ENCODE measurements around the gene KLHL40. TPM values are rescaled to one million over a fixed set of nuclear protein-coding genes. Genes with fewer than 3 reads are reported as not detected.
A peak's percentile ranks its signal among the peaks of the same experiment; 100 is the strongest.

The KLHL40 gene
- total RNA-seq, 1 experiment from 2014 or later: not detected

GRCh38 chr3:42741796-42742195, 56.5 kb downstream of the KLHL40 start:
- Histone ChIP-seq H2AK5ac (ENCODE audit: insufficient read length, low read length) (no peak overlapping the region), H3K14ac (ENCODE audit: insufficient read depth, low read length) (no peak overlapping the region), H3T11ph (ENCODE audit: low read length) (no peak overlapping the region), H3K4me2 (ENCODE audit: insufficient read depth, insufficient read length, low read length) (no peak overlapping the region), H2BK15ac (ENCODE audit: low read depth, low read length) (no peak overlapping the region), H4K91ac (ENCODE audit: insufficient read length, low read depth, low read length) (no peak overlapping the region), H2BK5ac (ENCODE audit: insufficient read length, low read length) (no peak overlapping the region), H3K23ac (ENCODE audit: insufficient read length, low read depth, low read length) (no peak overlapping the region), H3K4me1 (ENCODE audit: insufficient read depth, low read length) (no peaks in the 10 kb centered on the region), H3K23me2 (ENCODE audit: insufficient read length, low read depth, low read length, poor library complexity, severe bottlenecking) (no peaks in the 10 kb centered on the region), H2AFZ (ENCODE audit: low read length) (no peak overlapping the region), H2BK12ac (ENCODE audit: insufficient read length, low read depth, low read length) (no peak overlapping the region), H3K79me2 (ENCODE audit: insufficient read depth, low read length) (no peaks in the 10 kb centered on the region), H4K5ac (ENCODE audit: insufficient read length, low read depth, low read length) (no peak overlapping the region), H4K8ac (replicated peaks; ENCODE audit: insufficient read length, low read depth, low read length) (no peak overlapping the region), H2BK20ac (ENCODE audit: low read depth, low read length, poor library complexity, severe bottlenecking) (no peak overlapping the region), H4K20me1 (ENCODE audit: control insufficient read depth, insufficient read depth, insufficient read length) (no peaks in the 10 kb centered on the region), H3K27me3 (ENCODE audit: insufficient read depth, low read length) (no peaks in the 10 kb centered on the region), H3K79me1 (ENCODE audit: insufficient read depth, low read depth, low read length, poor library complexity, severe bottlenecking) (no peaks in the 10 kb centered on the region), H2BK120ac (ENCODE audit: low read depth, low read length, poor library complexity, severe bottlenecking) (no peak overlapping the region), H3K18ac (ENCODE audit: insufficient read length, low read depth, low read length) (no peak overlapping the region), H3K9me3 (ENCODE audit: control insufficient read depth, low read depth, low read length) (no peaks in the 10 kb centered on the region), H3K9ac (ENCODE audit: extremely low read depth, insufficient read length, low read length) (no peak overlapping the region), H3K4ac (ENCODE audit: low read depth, low read length) (no peak overlapping the region), H3K27ac (ENCODE audit: insufficient read length, low read depth, low read length) (no peak overlapping the region), H3K56ac (ENCODE audit: insufficient read length, low read depth, low read length) (no peak overlapping the region)
- no peaks in the 10 kb centered on the region for H3K36me3 Mint-ChIP-seq (ENCODE audit: insufficient read depth in 1 of 3, low read depth in 3 of 3)
- peaks cover 6% of the 10 kb centered on the region; the same call in 1 of the 2 replicates for H3K27me3 Mint-ChIP-seq (ENCODE audit: low read depth)
- no peak for TF ChIP-seq CTCF (conservative IDR thresholded peaks at IDR 0.05)
- peak; percentile 21 for DNase-seq
- H3K9me3 Mint-ChIP-seq: peaks cover 0 to 3% of the 10 kb centered on the region in 2 experiments; a peak in 2 of 5 replicates
- WGBS (ENCODE audit: extremely low coverage, insufficient read length, low lambda C conversion rate): no CpG with 5 or more reads among the region's 3 CpGs
- H3K4me3 Mint-ChIP-seq: no peak overlapping the region
- no peak overlapping the region; a peak in 1 of 7 replicates for H3K27ac Mint-ChIP-seq
- peaks cover 21% of the 10 kb centered on the region in 2 experiments for H3K4me1 Mint-ChIP-seq

Other genes with a start within 250 kb of the KLHL40 start
- 6.3 and 6.5 TPM in 2 replicates for gene VIPR1, start 182.9 kb upstream of the KLHL40 start, total RNA-seq (2021)
- gene SEC22C, start 103.6 kb upstream of the KLHL40 start, total RNA-seq (2021): 28.2 and 28.8 TPM in 2 replicates
- 92.1 and 97.8 TPM in 2 replicates for gene SS18L2, start 94.7 kb upstream of the KLHL40 start, total RNA-seq (2021)
- 66.4 and 79.8 TPM in 2 replicates for gene NKTR, start 84.9 kb upstream of the KLHL40 start, total RNA-seq (2021)
- 3.6 and 4.2 TPM in 2 replicates for gene ZBTB47, start 31.8 kb upstream of the KLHL40 start, total RNA-seq (2021)
- 0.46 TPM in 1 of 2 replicates, not detected in the other for gene HHATL, start 17.3 kb downstream of the KLHL40 start, total RNA-seq (2021)
- not detected in 2 replicates for gene CCDC13, start 87.7 kb downstream of the KLHL40 start, total RNA-seq (2021)
- gene HIGD1A, start 119.0 kb downstream of the KLHL40 start, total RNA-seq (2021): 77.6 and 84.2 TPM in 2 replicates
- gene ACKR2, start 123.9 kb downstream of the KLHL40 start, total RNA-seq (2021): 0.13 TPM in 1 of 2 replicates, not detected in the other
- gene CYP8B1, start 190.3 kb downstream of the KLHL40 start, total RNA-seq (2021): not detected in 2 replicates
- not detected in 2 replicates for gene ZNF662, start 220.6 kb downstream of the KLHL40 start, total RNA-seq (2021)

Data from H9 (cell line).